Lung (tissue), 12 donors: ENCODE results near the gene SPAG8. TPM values are rescaled to one million over a fixed set of nuclear protein-coding genes. Genes with fewer than 3 reads are reported as not detected.

ENCODE experiments used
- ATAC-seq: fragments of 200-7000 bp; cut with Tn5 transposase; one replicate; pipeline ENCODE4 v1.9.1; 2020; ENCODE audit warnings: moderate number of reproducible peaks; ENCODE audit not compliant: insufficient read depth, low FRiP score
- DNase-seq, 3 donors: peaks; one replicate each; pipeline ENCODE4 v3.0.0-alpha.2; 2013 to 2017
- H3K27ac ChIP-seq, 2 donors: one replicate each; pipeline ENCODE4 v1.5.1; 2013; ENCODE audit warnings: mild to moderate bottlenecking in 2 of 2, moderate library complexity in 2 of 2, control low read depth in 1 of 2, inconsistent platforms in 1 of 2, low read depth in 1 of 2, low read length in 1 of 2
- H3K27me3 ChIP-seq, 3 donors: one replicate each; pipeline ENCODE4 v1.5.1; 2013; ENCODE audit warnings: low read length in 2 of 3; ENCODE audit not compliant: control insufficient read depth in 3 of 3, insufficient read depth in 3 of 3
- H3K36me3 ChIP-seq, 4 donors: one replicate each; pipeline ENCODE4 v1.5.1; 2013; ENCODE audit warnings: low read length in 4 of 4, mild to moderate bottlenecking in 1 of 4, moderate library complexity in 1 of 4; ENCODE audit not compliant: control insufficient read depth in 4 of 4, insufficient read depth in 4 of 4
- H3K4me1 ChIP-seq, 5 donors: one replicate each; pipeline ENCODE4 v1.5.1; 2013; ENCODE audit warnings: low read length in 5 of 5, mild to moderate bottlenecking in 2 of 5, moderate library complexity in 1 of 5; ENCODE audit not compliant: control insufficient read depth in 5 of 5, insufficient read depth in 5 of 5
- H3K4me3 ChIP-seq: one replicate; pipeline ENCODE4 v1.5.1; 2013; ENCODE audit warnings: mild to moderate bottlenecking, control low read depth, moderate library complexity
- H3K9ac ChIP-seq, 2 donors: one replicate each; pipeline ENCODE4 v1.5.1; 2013; ENCODE audit warnings: low read length in 2 of 2, control low read depth in 1 of 2; ENCODE audit not compliant: insufficient read depth in 1 of 2
- H3K9me3 ChIP-seq, 4 donors: one replicate each; pipeline ENCODE4 v1.5.1; 2013; ENCODE audit warnings: low read length in 3 of 4, mild to moderate bottlenecking in 1 of 4, moderate library complexity in 1 of 4; ENCODE audit not compliant: control insufficient read depth in 4 of 4, insufficient read depth in 3 of 4
- WGBS, 2 donors: extraction: QIAGEN DNeasy Blood & Tissue Kit; methylation state at CpG; one replicate each; pipeline ENCODE4 v1.1.7; 2013; 5-methylcytosine and 5-hydroxymethylcytosine counted together
- polyA plus RNA-seq, 2 donors: library from polyadenylated mRNA; stranded (reverse); fragments of 200-250 nt; gene quantifications; one replicate each; pipeline ENCODE4 v1.2.1, GENCODE V29; 2013
- total RNA-seq, 2 donors: library from RNA; depleted of rRNA in 1 of 2; stranded (reverse); fragments of >200 nt in 1 of 2; gene quantifications; one replicate each; pipeline ENCODE4 v1.2.1, GENCODE V29; 2014 to 2021
- TF ChIP-seq, protein P1 (sequence below): IDR thresholded peaks from 2 replicates; pipeline ENCODE4 v1.5.1; 2012; ENCODE audit warnings: mild to moderate bottlenecking; ENCODE audit errors: control extremely low read depth, extremely low read depth
- donor health status: control.
- donor health status: control.
- donor health status: Bipolar disorder and iron deficiency.
- donor health status: healthy.
- donor health status: DM: yes; HTN: yes; CAD: no.

SPAG8 gene
- total and polyA plus RNA-seq, 4 donors: 5.8 to 20.6 (median 9.0) TPM

DNA sequence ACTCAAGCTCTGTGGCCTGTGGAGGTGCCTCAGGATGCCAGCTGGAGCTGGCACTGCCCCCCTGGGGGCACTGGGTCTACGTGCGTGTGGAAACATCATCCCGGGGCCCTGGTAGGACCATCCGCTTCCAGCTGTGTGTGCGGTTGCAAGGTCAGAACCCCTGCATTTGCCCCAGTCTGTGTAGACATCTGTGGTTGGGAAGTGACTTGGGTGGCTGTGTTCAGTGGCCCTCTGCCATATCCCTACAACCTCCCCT, 29.5 kb upstream of the SPAG8 start:
- H3K36me3 ChIP-seq: peaks cover 0 to 5% (median 3%) of the 10 kb centered on the region in 4 donors
- WGBS, 2 donors: 83 to 93% methylated on average over 5 of the region's 5 CpGs
- no peak overlapping the region for H3K9ac ChIP-seq
- no peak overlapping the region for H3K27ac ChIP-seq
- no peak overlapping the region for H3K4me3 ChIP-seq
- DNase-seq: no peak
- H3K9me3 ChIP-seq: no peaks in the 10 kb centered on the region
- H3K4me1 ChIP-seq: peaks cover 6 to 21% (median 16%) of the 10 kb centered on the region in 5 donors
- H3K27me3 ChIP-seq: no peaks in the 10 kb centered on the region
- TF ChIP-seq, protein P1, sequence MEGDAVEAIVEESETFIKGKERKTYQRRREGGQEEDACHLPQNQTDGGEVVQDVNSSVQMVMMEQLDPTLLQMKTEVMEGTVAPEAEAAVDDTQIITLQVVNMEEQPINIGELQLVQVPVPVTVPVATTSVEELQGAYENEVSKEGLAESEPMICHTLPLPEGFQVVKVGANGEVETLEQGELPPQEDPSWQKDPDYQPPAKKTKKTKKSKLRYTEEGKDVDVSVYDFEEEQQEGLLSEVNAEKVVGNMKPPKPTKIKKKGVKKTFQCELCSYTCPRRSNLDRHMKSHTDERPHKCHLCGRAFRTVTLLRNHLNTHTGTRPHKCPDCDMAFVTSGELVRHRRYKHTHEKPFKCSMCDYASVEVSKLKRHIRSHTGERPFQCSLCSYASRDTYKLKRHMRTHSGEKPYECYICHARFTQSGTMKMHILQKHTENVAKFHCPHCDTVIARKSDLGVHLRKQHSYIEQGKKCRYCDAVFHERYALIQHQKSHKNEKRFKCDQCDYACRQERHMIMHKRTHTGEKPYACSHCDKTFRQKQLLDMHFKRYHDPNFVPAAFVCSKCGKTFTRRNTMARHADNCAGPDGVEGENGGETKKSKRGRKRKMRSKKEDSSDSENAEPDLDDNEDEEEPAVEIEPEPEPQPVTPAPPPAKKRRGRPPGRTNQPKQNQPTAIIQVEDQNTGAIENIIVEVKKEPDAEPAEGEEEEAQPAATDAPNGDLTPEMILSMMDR: no peak
- no peak for ATAC-seq

DNA sequence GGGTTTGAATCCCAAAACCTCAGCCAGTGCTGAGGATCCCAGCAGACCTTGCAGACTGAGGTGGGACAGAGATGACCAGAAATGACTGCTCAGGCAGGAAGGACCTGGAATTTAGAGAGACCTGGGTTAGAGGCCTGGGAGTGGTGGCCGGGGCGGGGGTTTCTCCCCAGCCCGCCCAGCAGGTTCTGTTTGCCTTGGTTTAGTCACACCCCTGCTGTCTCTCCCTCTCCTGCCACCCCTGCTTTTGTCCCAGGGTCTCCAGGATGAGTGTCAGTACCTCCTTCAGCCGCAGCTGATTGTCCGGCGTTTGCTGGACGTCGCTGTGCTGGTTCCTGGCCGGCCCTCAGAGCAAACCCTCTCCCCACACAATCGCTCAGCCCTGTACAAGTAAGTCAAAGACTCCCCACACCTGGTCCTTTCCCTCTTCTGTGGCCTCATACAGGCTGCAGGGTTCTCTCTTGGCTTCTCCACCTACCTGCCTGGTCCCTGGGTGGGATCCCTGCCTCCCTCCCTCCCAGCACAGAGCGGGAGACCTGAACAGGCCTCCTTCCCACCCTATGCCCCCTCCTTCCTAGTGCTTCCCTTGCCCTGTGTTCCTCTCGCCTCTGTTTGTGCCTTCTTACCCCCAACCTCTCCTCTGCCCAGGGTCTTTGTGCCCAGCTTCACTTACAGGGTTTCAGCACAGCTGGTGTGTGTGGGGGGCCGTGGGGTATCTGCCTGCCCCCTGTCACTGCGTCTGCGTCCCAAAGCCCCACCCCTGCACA, 29.0 kb upstream of the SPAG8 start:
- peaks cover 6 to 21% (median 16%) of the 10 kb centered on the region in 5 donors for H3K4me1 ChIP-seq
- ATAC-seq (no peak), DNase-seq (no peak)
- no peak overlapping the region for H3K9ac ChIP-seq
- no peak overlapping the region for H3K27ac ChIP-seq
- H3K9me3 ChIP-seq: no peaks in the 10 kb centered on the region
- H3K4me3 ChIP-seq: no peak overlapping the region
- 91 to 96% methylated on average over 15 of the region's 15 CpGs for WGBS, 2 donors
- TF ChIP-seq, protein P1: no peak
- no peaks in the 10 kb centered on the region for H3K27me3 ChIP-seq
- H3K36me3 ChIP-seq: peaks cover 0 to 5% (median 2%) of the 10 kb centered on the region in 4 donors

- H3K9ac ChIP-seq: no peak overlapping the region
Observed at GRCh38 chr9:35839926-35840325, 27.9 kb upstream of the SPAG8 start.

More at GRCh38 chr9:35839926-35840325, 27.9 kb upstream of the SPAG8 start:
- H3K27me3 ChIP-seq: no peaks in the 10 kb centered on the region
- no peak for DNase-seq
- H3K27ac ChIP-seq: no peak overlapping the region
- TF ChIP-seq, protein P1: no peak
- peaks cover 0 to 3% (median 2%) of the 10 kb centered on the region in 4 donors for H3K36me3 ChIP-seq
- 82 to 87% methylated on average over 5 of the region's 5 CpGs for WGBS, 2 donors
- no peaks in the 10 kb centered on the region for H3K9me3 ChIP-seq
- peaks cover 3 to 14% (median 11%) of the 10 kb centered on the region in 5 donors for H3K4me1 ChIP-seq
- no peak for ATAC-seq
- no peak overlapping the region for H3K4me3 ChIP-seq
